ENCODE measurements around the gene CCDC12.

- TF ChIP-seq EZH2 (IDR thresholded peaks at IDR 0.05; ENCODE audit: insufficient read depth, poor library complexity, severe bottlenecking) (no peak), EZH2phosphoT487 (IDR thresholded peaks at IDR 0.05; ENCODE audit: insufficient read depth, low read depth) (no peak)
Measured at GRCh38 chr3:46976326-46977190, at the start of gene CCDC12.

Measured in GM23248 (cell line).